GM18867 (cell line): ENCODE measurements around the gene DPH1.
A peak's percentile ranks its signal among the peaks of the same experiment; 100 is the strongest.
"Not testable (repeated sequence)": the region's sequence is repeated elsewhere in the genome, so short reads cannot be mapped to it uniquely, and the experiment has no call there.

ENCODE experiments used
- ATAC-seq: cut with Tn5 transposase; IDR thresholded peaks from one replicate; pipeline ENCODE4 v1.9.1; 2021; ENCODE audit warnings: mild to moderate bottlenecking, moderate library complexity; ENCODE audit not compliant: unreplicated experiment

The DPH1 gene

DNA sequence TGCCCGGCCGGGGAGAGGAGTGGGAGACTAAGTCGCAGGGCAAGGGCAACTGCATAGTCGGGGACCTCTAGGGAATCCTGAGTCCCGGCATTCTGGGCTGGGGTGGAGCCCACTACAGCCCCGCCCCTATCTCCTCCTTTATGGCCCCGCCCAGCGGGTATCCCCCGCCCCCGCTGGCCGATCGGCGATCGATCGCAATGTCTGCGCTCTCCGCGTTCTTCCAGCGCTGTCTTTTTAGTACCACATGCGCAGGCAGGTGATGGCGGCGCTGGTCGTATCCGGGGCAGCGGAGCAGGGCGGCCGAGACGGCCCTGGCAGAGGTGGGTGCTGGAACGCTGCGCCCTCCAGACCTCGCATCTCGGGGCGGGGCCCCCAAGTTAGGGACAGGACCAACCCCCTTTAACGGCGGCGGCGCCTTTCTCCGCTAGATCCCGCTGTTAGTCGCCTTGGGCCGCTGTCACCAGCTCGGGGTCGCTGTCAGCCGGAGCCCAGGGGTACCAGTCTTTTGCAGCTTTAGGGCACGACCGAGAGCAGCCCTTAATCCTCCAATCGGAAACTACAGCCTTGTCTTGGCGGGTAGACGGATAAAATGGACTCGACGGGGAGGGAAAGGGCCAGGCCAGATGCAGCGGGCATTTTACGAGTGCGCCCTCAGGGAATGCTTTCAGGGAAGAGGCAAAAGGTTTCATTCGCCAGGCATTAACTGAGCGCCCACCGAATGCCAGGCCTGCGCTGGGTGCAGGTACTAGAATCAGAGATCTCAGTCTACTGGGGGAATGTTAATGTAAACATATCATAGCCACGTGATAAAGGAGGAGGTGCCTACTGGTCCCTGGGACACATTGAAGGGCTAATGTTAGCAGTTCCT, at the start of gene DPH1:
Gene DPH1 (plus strand): TSS at position 243 of the 868 bp plus-strand sequence. CDS start 17 bp downstream, at position 260.
- ATAC-seq, result peak; percentile 79

GRCh38 chr17:1980665-1981250, 49.2 kb upstream of the DPH1 start:
- ATAC-seq, result no peak

DNA sequence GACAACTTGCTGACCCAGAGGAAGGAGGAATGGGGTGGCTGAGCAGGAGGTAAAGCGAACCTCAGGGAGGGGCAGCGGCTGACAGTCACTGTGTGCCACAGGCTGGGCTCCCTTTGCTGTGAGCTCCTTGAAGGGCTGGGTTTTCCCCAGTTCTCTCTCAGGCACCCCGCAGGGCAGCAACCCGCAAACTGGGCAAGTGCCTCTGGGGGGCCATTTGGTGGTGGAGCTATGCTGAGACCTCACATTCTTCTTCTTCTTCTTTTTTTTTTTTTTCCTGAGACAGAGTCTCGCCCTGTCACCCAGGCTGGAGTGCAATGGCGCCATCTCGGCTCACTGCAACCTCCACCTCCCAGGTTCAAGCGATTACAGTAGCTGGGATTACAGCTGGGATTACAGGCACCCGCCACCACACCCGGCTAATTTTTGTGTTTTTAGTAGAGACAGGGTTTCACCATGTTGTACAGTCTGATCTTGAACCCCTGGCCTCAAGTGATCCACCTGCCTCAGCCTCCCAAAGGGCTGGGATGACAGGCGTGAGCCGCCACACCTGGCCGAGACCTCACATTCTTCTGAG, 47.1 kb upstream of the DPH1 start:
- not testable (repeated sequence) for ATAC-seq

DNA sequence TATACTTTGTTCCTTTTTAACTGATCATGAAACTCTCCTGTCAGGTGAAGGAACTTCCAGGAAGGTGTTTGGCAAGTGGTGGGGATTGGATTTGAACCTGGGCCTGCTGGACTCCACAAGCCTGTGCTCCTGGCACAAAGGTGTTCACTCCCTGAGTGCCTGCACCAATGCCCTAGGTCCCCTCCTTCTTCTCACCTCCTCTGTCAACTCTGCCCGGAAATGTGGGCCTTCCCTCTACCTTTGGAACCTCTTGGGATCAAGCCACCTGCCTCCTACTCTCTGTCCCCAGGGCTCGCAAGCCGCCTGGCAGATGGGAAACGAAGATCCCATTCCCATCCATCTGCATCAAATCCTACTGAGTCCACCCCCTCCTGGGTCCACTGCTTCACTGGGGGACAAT, 44.9 kb upstream of the DPH1 start:
- ATAC-seq, result no peak

DNA sequence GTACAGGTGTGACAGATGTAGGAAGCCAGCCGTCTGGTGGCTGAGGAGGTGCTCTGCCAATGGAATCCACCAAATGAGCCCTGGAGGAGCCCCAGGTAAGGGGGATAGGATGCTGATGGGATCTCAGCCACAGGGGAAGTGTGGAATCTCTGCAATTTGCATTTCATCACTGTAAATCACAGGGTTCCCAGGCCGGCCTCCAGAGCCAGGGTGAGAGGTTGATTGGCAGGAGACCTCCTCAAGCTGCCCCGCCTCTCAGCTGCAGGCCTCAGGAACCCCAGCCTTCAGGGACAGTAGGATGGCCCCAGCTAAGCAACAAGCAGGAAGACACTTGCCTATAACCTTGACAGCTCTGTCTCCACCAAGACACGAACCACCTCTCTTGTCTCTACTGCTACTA, 44.3 kb upstream of the DPH1 start:
- ATAC-seq, result no peak

DNA sequence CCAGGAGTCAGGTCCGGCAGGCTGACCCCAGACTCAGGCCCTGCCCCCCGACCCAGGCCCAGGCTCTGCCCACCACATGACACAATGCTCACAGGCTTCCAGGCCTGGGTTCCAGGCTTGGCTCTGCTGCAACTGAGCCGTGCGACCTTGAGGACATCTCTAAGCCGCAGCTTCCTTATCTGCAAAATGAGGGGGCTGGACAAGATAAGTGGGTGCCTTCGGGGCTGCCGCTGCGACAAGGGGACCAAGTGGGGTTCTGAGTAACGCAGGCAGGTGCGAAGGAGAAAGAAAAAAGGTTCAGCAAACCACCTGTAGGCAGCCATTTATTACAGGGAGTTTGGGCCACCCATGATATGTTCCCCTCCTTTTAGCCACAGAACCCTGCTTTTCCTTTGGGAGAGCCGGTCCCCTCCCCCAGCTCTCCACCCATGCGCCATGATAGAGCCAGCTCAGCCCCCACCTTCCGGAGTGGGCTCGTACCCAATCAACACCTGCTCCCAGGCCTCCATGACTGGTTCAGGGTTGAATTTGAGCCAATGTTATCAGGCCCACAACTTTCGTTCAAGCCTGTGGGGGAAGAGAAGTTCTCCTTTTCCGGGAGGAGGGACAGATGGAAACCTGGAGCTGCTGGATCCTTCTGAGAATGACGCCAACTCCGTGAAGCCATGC, 43.0 kb upstream of the DPH1 start:
- ATAC-seq, result no peak

GRCh38 chr17:1989135-1989534, 40.8 kb upstream of the DPH1 start:
- no peak for ATAC-seq

DNA sequence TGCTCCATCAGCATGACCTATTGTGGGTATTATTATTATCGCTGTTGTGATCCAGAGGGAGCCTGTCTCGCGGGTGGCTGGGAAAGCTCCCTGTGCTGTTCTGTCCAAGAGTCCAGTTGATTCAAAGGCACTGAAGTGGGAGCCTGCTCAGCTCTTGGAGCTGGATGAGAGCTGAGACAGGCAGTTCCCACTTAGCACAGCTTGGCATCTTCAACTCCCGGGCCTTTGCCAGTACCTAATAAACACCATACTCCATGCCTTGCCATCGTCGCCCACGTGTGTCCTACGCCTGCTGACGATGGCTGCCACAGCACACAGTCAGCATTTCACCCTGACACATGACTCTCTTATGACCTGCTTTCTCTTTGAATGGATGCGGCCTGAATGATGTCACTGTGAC, 37.4 kb upstream of the DPH1 start:
- ATAC-seq, result no peak

- no peak for ATAC-seq
These were observed 35.2 kb upstream of the DPH1 start for GRCh38 chr17:1994707-1995106.

DNA sequence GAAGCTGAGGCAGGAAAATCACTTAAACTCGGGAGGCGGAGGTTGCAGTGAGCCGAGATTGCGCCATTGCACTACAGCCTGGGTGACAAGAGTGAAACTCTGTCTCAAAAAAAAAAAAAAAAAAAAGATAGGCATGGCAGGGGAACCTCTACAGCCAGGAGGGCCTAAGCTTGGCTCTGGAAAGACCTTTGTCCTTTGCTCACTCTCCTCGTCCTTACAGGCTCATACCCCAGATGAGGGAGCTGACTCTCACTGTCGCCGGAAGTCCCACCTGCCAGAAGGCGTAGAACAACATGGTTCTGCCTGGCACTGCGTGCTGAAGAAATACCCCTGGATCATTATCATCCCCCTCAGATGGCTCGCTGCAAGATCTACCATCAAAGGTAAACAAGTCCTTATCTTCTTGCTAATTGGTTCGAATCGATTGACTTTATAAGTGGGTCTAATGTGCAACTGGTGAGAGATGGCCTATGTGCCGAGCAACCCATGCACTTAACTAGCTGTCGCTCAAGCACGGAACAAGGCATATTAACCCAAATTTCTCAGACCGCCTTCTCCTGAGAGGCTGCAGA, 34.5 kb upstream of the DPH1 start:
- no peak for ATAC-seq

GRCh38 chr17:1995907-1996799, 33.8 kb upstream of the DPH1 start:
- no peak for ATAC-seq

GRCh38 chr17:1996800-1997288, 33.1 kb upstream of the DPH1 start:
- no peak for ATAC-seq

DNA sequence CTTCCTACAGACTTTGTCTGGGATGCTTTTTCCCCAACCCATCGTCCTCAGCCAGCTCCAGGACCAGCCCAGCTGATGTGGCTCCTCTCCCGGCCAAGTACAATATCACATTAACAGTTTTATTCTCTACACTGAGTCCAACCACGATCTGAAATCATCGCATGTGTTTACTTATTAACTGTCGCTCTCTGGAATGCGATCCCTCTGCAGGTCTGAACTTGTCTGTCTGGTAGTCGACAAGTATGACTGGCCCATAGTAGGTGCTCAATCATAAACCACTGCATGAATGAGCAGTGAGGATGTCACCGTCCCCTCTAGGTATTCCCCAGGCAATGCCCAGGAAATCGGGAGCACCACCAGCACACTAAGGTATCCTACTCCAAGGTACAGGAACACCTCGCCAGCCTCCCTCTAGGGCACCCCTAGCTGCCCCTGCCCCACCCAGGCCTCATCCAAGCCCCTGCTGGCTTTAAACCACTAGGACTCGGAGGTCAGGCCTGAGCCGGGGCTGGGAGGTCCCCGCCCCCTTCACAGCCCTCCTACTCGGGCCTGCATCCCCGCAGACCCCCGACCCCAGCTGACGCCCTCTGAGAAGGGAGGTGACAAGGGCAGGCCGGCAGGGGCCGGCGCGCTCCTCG, 32.5 kb upstream of the DPH1 start:
- ATAC-seq, result no peak

- ATAC-seq, result no peak
These were observed 31.8 kb upstream of the DPH1 start for GRCh38 chr17:1997927-1998742.

DNA sequence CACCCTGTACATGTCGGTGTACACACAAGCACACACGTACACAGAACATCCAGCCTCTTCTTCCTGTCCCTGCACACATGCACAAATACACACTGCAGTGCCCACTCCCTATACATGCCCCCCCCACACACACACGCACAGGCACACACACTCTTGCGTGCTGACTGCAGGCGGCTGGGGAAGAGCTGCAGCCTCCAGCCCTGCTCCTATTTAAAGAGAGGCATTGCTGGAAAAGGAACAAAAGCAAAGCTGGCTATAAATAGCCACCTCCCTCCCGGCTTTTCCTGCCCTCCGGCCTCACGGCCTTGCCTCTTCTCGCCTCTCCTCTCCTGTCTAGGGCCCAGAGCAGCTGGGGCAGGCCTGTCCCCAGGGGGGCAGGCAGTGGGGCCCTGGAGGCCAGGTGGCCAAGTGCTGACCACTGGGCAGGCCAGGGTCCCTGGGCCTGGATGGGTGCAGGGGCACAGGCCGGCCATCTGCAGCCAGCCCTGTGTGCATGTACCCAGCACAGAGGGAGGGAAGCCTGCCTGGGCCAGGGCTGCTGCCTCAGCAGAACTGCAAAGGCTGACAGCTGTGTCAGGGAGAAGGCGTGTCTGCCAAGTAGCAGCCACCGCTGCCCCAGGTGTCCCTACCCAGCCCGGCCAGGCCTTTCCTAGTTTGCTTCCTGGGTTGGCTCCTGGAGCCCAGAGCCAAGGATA, 30.2 kb upstream of the DPH1 start:
- no peak for ATAC-seq

DNA sequence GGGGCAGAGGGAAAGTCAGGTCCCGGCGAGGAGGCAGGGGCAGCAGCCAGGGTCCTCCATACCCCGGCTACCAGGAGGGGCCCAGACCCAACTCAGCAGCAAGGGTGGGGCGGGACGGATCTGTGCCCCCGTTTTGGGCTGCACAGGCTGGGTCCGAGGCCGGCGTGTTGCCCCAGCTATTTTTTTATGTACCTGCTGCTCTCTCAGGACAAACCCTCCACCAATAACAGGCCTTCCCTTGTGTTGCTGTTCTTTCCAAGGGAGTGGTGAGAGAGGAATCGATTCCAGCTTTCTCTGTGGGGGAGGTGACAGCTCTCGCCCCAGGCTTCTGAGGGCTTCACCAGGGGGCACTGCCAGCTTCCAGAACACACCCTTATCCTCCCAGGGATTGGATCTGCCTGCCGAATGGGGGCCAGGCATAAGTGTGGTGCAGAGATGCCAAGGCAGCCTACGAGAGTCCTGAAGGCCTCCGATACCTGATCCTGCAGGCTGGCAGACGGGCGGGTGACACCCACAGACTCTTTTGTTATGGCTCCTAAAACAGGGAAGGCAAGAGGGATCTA, 27.1 kb upstream of the DPH1 start:
- no peak for ATAC-seq

DNA sequence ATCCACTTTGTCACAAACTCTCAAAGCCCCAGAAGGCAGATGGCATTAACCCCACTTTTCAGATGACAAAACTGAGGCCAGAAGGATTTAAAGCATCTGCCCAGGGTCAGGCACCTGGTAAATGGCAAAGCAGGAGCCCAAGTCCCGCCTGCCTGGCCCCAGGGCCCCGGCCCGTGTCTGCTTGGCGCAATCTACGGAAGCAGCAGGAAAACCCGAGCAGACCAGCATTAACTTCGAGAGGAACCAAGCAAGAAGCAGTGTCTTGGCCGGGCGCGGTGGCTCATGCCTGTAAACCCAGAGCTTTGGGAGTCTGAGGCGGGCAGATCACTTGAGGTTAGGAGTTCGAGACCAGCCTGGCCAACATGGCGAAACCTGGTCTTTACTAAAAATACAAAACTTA, 26.4 kb upstream of the DPH1 start:
- no peak for ATAC-seq

DNA sequence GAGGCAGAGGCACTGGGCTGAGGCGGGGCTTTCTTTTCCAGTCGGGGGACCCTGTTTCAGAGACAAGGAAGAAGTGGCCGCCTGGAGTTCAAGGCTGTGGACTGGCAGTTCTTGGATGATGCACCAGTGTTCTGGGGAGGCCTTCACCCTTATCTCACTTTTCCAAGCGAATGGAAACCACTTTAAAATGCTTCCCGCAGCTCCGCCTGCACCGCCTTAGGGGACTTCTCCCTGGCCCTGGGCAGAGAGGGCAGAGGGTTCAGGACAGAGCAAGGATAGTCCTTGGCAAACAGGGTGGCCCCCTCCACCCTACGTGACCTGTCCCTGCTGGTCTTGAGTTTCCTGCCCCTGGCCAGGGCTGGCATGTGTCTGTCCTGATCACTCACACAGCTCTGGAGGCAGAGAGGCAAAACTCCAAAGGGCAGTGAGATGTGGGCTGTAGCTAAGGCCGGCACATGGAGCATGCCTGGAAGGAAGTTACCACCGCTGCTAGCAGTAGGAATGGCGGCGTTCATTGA, 25.5 kb upstream of the DPH1 start:
- no peak for ATAC-seq
